ENCODE measurements around the gene NFAT5.

NFAT5 gene

DNA sequence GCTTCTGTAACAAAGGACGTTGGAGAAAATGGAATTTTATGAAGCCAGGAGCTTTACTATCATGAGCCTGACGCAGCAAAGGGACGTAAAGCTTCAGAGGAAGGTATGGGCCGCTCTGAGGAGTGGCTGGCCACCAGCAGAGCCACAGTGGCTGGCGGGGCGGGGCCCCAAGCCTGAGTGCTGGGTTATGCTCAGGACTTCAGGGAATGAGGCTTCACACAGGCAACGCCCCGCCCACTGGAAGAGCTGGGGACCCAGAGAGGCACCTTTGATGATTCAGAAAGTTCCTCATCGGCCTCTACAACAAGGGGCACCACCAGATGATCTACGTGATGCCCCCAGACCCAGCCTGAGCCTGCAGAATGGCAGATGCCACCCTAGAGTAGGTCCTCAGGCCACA lies 180.2 kb downstream of the NFAT5 start:
- no peak for DNase-seq

DNA sequence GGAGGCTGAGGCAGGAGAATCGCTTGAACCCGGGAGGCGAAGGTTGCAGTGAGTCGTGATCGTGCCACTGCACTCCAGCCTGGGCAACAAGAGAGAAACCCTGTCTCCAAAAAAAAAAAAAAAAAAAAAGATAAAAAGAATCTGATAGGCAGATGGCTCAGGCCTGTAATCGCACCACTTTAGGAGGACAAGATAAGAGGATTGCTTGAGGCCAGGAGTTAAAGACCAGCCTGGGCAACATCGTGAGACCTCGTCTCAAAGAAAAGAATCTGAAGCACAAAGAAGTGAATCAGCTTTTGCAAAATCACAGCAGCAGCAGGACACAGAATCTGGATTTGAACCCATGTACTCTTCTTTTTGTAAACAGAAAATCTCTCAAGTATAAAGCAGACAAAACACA lies 181.3 kb downstream of the NFAT5 start:
- no peak for DNase-seq

DNA sequence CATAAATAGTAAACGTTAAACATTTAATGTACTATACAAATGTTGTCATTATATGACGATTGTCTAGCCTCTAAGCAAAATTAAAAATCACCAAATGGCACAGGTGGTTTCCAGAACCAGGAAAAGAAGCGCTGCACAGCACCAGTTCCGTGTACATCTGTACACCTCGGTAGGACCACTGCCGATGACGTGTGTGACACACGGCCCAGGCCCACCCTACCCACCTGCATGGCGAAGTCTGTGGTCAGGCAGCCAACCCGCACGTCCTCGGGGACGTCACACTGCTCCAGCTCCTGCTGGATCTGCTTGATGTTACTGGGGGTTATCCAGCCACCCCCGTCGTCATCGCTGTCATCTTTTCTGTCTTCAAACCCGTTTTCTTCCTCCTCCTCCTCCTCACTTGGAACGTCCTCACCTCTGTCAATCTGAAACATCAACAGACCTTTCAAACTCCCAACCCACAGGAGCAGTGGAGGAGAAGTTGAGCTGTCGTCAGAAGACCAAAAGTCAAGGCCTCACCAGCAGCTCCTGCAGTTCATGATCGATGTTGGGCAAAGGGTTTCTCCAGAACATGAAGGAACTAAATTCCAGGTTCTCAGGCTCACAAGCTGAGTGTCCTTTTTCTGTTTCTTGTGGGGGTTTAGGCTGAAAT lies 183.1 kb downstream of the NFAT5 start:
- DNase-seq, result no peak

- no peak for DNase-seq
Observed at GRCh38 chr16:69754143-69754468, 188.3 kb downstream of the NFAT5 start.
